Transverse colon (tissue), 4 donors: ENCODE measurements around the gene RNF126. TPM values are rescaled to one million over a fixed set of nuclear protein-coding genes. Genes with fewer than 3 reads are reported as not detected.

Experiments
- DNase-seq: peaks from one replicate; pipeline ENCODE4 v3.0.0-alpha.2; 2019
- H3K27ac ChIP-seq, 4 donors: fragments of 200-600 bp; sonication (generic); 2 replicates each; pipeline ENCODE4 v1.5.1; 2016 to 2018; ENCODE audit warnings: inconsistent platforms in 4 of 4
- H3K27me3 ChIP-seq: fragments of 200-600 bp; sonication (generic); 2 replicates; pipeline ENCODE4 v1.5.1; 2017; ENCODE audit warnings: inconsistent platforms
- H3K36me3 ChIP-seq, 4 donors: fragments of 200-600 bp; sonication (generic); 2 replicates each; pipeline ENCODE4 v1.5.1; 2017 to 2019; ENCODE audit warnings: inconsistent platforms in 4 of 4
- H3K4me1 ChIP-seq, 4 donors: fragments of 200-600 bp; sonication (generic); 2 replicates each; pipeline ENCODE4 v1.5.1; 2017 to 2020; ENCODE audit warnings: inconsistent platforms in 4 of 4
- H3K4me3 ChIP-seq, 4 donors: fragments of 200-600 bp; sonication (generic); 1 replicate in 1 of 4; 2 replicates in 3 of 4; pipeline versions ENCODE4 v1.5.1 to v1.6.1; 2017 to 2019; ENCODE audit warnings: inconsistent platforms in 4 of 4
- H3K9me3 ChIP-seq, 2 donors: fragments of 200-600 bp; sonication (generic); 2 replicates each; pipeline ENCODE4 v1.5.1; 2017 to 2019; ENCODE audit warnings: inconsistent platforms in 2 of 2
- CTCF ChIP-seq, 5 experiments: fragments of 200-600 bp in 3 of 5; fragments of 450-650 bp in 2 of 5; sonication (generic) in 3 of 5; IDR thresholded peaks; 1 replicate in 2 of 5; 2 replicates in 3 of 5; pipeline ENCODE4 v1.5.1; 2016 to 2017; ENCODE audit warnings: antibody characterized with exemption in 5 of 5, inconsistent platforms in 3 of 5, mild to moderate bottlenecking in 2 of 5, moderate library complexity in 1 of 5
- EP300 ChIP-seq: sonication (generic); formaldehyde crosslinking; IDR thresholded peaks from one replicate; pipeline ENCODE4 v1.6.1; 2017; ENCODE audit warnings: antibody characterized with exemption, low read depth
- POLR2A ChIP-seq: fragments of 450-650 bp; IDR thresholded peaks from one replicate; pipeline ENCODE4 v1.6.1; 2016; ENCODE audit warnings: antibody characterized with exemption, mild to moderate bottlenecking, moderate library complexity
- POLR2AphosphoS5 ChIP-seq, 3 donors: sonication (generic); formaldehyde crosslinking; IDR thresholded peaks; one replicate each; pipeline ENCODE4 v1.6.1; 2016; ENCODE audit warnings: antibody characterized with exemption in 3 of 3
- WGBS, 2 donors: methylation state at CpG; one replicate each; pipeline ENCODE4 v1.1.5; 2018; ENCODE audit warnings: low coverage in 1 of 2; 5-methylcytosine and 5-hydroxymethylcytosine counted together
- in situ Hi-C, 4 donors: fragments of 200-750 bp; cut with MboI; loops; one replicate each; pipeline versions ENCODE4 v1.15.0 to v1.15.1; 2017; ENCODE audit warnings: low sequenced_read_pairs in 3 of 4, low pct_ligation_motif_present in 1 of 4, low pct_unique_long_range_greater_than_20kb in 1 of 4
- intact Hi-C: fragments of 100-400 bp; cut with DNase I; formaldehyde crosslinking; loops from one replicate; pipeline ENCODE4 v1.15.1; 2023; ENCODE audit warnings: low total_unique reads
- total RNA-seq, 4 donors: library from RNA; depleted of rRNA; stranded (reverse); fragments of >200 nt; gene quantifications; one replicate each; pipeline ENCODE4 v1.1.0, GENCODE V29; 2016

Gene RNF126
- total RNA-seq, 4 donors from 2014 or later, result 88.6 to 148 (median 102) TPM

- no peak overlapping the region for H3K27ac ChIP-seq
- DNase-seq, result no peak
- no peak overlapping the region for H3K4me3 ChIP-seq
- H3K36me3 ChIP-seq, result peaks cover 0 to 31% (median 15%) of the 10 kb centered on the region in 4 donors
- in situ Hi-C loops (no loop called here), intact Hi-C loops (loop anchor here (1.0 kb wide), 1 partner anchor 40 kb away; no protein-coding TSS in a partner anchor)
- TF ChIP-seq EP300 (no peak), POLR2A (no peak), POLR2AphosphoS5 (IDR thresholded peaks at IDR 0.05) (no peak), CTCF (IDR thresholded peaks at IDR 0.05) (no peak)
- 94% methylated on average over 42 of the region's 51 CpGs; no CpG with 5 or more reads in 1 of the 2 donors for WGBS, 2 donors
- H3K27me3 ChIP-seq, result peaks cover 10% of the 10 kb centered on the region
- H3K9me3 ChIP-seq, result no peaks in the 10 kb centered on the region
- peaks cover 0 to 7% (median 4%) of the 10 kb centered on the region in 4 donors for H3K4me1 ChIP-seq
These were observed 42.7 kb downstream of the RNF126 start for GRCh38 chr19:620166-620862.

GRCh38 chr19:619286-620002, 43.6 kb downstream of the RNF126 start:
- Histone ChIP-seq H3K27ac (no peak overlapping the region), H3K4me1 (peaks cover 0 to 7% (median 4%) of the 10 kb centered on the region in 4 donors), H3K4me3 (no peak overlapping the region), H3K36me3 (peaks cover 0 to 31% (median 15%) of the 10 kb centered on the region in 4 donors), H3K9me3 (no peaks in the 10 kb centered on the region), H3K27me3 (peaks cover 10% of the 10 kb centered on the region)
- intact Hi-C loops (loop anchor here (1.0 kb wide), 1 partner anchor 39 kb away; no protein-coding TSS in a partner anchor), in situ Hi-C loops (no loop called here)
- WGBS, 2 donors, result 93% methylated on average over 47 of the region's 47 CpGs; no CpG with 5 or more reads in 1 of the 2 donors
- DNase-seq, result no peak
- TF ChIP-seq CTCF (IDR thresholded peaks at IDR 0.05), result no peak
- TF ChIP-seq POLR2AphosphoS5 (IDR thresholded peaks at IDR 0.05), result no peak
- no peak for TF ChIP-seq EP300
- no peak for TF ChIP-seq POLR2A

GRCh38 chr19:618674-619285, 44.2 kb downstream of the RNF126 start:
- H3K4me1 ChIP-seq, result peaks cover 0 to 7% (median 4%) of the 10 kb centered on the region in 4 donors
- H3K27me3 ChIP-seq, result peaks cover 10% of the 10 kb centered on the region
- H3K27ac ChIP-seq, result no peak overlapping the region
- in situ Hi-C loops, result no loop called here
- DNase-seq, result no peak
- no peaks in the 10 kb centered on the region for H3K9me3 ChIP-seq
- 95% methylated on average over 25 of the region's 27 CpGs; no CpG with 5 or more reads in 1 of the 2 donors for WGBS, 2 donors
- no peak overlapping the region for H3K4me3 ChIP-seq
- intact Hi-C loops, result no loop called here
- peaks cover 0 to 31% (median 15%) of the 10 kb centered on the region in 4 donors for H3K36me3 ChIP-seq
- TF ChIP-seq CTCF (IDR thresholded peaks at IDR 0.05) (no peak), EP300 (no peak), POLR2A (no peak), POLR2AphosphoS5 (IDR thresholded peaks at IDR 0.05) (no peak)

GRCh38 chr19:618247-618619, 44.8 kb downstream of the RNF126 start:
- Histone ChIP-seq H3K36me3 (peaks cover 0 to 31% (median 15%) of the 10 kb centered on the region in 4 donors), H3K27me3 (peaks cover 10% of the 10 kb centered on the region), H3K9me3 (no peaks in the 10 kb centered on the region), H3K4me1 (peaks cover 0 to 7% (median 4%) of the 10 kb centered on the region in 4 donors), H3K4me3 (no peak overlapping the region), H3K27ac (no peak overlapping the region)
- TF ChIP-seq CTCF (IDR thresholded peaks at IDR 0.05), result no peak
- TF ChIP-seq EP300, result no peak
- no peak for TF ChIP-seq POLR2A
- no peak for TF ChIP-seq POLR2AphosphoS5 (IDR thresholded peaks at IDR 0.05)
- intact Hi-C loops, result no loop called here
- in situ Hi-C loops, result no loop called here
- no peak for DNase-seq
- WGBS, 2 donors, result 95% methylated on average over 19 of the region's 19 CpGs; no CpG with 5 or more reads in 1 of the 2 donors
